Tibial artery (tissue), 4 donors: ENCODE measurements around the gene FNDC3B.

Experiments used
- DNase-seq, 2 donors: peaks; one replicate each; pipeline ENCODE4 v3.0.0-alpha.2; 2019
- H3K27ac ChIP-seq, 2 donors: fragments of 200-600 bp; sonication (generic) in 1 of 2; 1 replicate in 1 of 2; 2 replicates in 1 of 2; pipeline ENCODE4 v1.5.1; 2018 to 2019; ENCODE audit warnings: mild to moderate bottlenecking in 1 of 2
- H3K27me3 ChIP-seq, 2 donors: fragments of 200-600 bp; sonication (generic) in 1 of 2; one replicate each; pipeline versions ENCODE4 v1.5.1 to v1.6.0; 2016 to 2019
- H3K36me3 ChIP-seq, 3 donors: fragments of 200-600 bp; sonication (generic) in 2 of 3; one replicate each; pipeline ENCODE4 v1.5.1; 2016 to 2019; ENCODE audit warnings: mild to moderate bottlenecking in 2 of 3
- H3K4me1 ChIP-seq, 4 donors: fragments of 200-600 bp; sonication (generic) in 2 of 4; 1 replicate in 3 of 4; 2 replicates in 1 of 4; pipeline ENCODE4 v1.5.1; 2016 to 2019
- H3K4me3 ChIP-seq, 2 donors: fragments of 200-600 bp; sonication (generic) in 1 of 2; 1 replicate in 1 of 2; 2 replicates in 1 of 2; pipeline ENCODE4 v1.5.1; 2018 to 2019; ENCODE audit warnings: mild to moderate bottlenecking in 2 of 2
- H3K9me3 ChIP-seq, 3 donors: fragments of 200-600 bp; sonication (generic) in 1 of 3; one replicate each; pipeline ENCODE4 v1.5.1; 2016 to 2019
- intact Hi-C: fragments of 100-400 bp; cut with DNase I; formaldehyde crosslinking; loops from one replicate; pipeline ENCODE4 v1.15.0; 2023; ENCODE audit warnings: low total_unique reads
- TF ChIP-seq, protein P1 (sequence below), 2 experiments: fragments of 200-600 bp in 1 of 2; fragments of 450-650 bp in 1 of 2; IDR thresholded peaks; one replicate each; pipeline ENCODE4 v1.5.1; 2017 to 2019; ENCODE audit warnings: antibody characterized with exemption in 2 of 2, mild to moderate bottlenecking in 1 of 2, moderate library complexity in 1 of 2

Gene FNDC3B

DNA sequence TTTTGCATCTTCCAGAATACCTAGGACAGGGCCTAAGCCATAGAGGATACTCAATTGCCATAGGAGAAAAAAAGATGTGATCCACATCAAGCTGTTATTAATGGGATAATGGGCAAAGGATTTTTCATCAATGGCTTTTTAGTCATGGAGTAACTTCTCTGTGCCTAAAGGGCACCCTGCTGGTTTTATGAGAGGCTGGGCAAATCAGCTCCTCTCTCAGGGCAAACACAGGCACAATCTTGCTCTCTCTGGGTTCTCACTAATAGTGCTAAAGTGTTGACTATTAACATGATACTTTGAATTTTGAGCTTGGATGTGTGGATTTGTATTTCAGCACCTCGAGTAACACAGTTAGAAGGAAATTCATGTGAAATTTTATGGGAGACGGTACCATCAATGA is 341.3 kb downstream of the FNDC3B start:
- no peak for DNase-seq
- no peak overlapping the region for H3K27ac ChIP-seq
- no peaks in the 10 kb centered on the region for H3K9me3 ChIP-seq
- TF ChIP-seq, protein P1, sequence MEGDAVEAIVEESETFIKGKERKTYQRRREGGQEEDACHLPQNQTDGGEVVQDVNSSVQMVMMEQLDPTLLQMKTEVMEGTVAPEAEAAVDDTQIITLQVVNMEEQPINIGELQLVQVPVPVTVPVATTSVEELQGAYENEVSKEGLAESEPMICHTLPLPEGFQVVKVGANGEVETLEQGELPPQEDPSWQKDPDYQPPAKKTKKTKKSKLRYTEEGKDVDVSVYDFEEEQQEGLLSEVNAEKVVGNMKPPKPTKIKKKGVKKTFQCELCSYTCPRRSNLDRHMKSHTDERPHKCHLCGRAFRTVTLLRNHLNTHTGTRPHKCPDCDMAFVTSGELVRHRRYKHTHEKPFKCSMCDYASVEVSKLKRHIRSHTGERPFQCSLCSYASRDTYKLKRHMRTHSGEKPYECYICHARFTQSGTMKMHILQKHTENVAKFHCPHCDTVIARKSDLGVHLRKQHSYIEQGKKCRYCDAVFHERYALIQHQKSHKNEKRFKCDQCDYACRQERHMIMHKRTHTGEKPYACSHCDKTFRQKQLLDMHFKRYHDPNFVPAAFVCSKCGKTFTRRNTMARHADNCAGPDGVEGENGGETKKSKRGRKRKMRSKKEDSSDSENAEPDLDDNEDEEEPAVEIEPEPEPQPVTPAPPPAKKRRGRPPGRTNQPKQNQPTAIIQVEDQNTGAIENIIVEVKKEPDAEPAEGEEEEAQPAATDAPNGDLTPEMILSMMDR (IDR thresholded peaks at IDR 0.05) = no peak
- H3K4me1 ChIP-seq = no peaks in the 10 kb centered on the region
- H3K27me3 ChIP-seq = no peaks in the 10 kb centered on the region
- intact Hi-C loops = no loop called here
- peaks cover 39 to 47% (median 47%) of the 10 kb centered on the region in 3 donors for H3K36me3 ChIP-seq
- H3K4me3 ChIP-seq = no peak overlapping the region

DNA sequence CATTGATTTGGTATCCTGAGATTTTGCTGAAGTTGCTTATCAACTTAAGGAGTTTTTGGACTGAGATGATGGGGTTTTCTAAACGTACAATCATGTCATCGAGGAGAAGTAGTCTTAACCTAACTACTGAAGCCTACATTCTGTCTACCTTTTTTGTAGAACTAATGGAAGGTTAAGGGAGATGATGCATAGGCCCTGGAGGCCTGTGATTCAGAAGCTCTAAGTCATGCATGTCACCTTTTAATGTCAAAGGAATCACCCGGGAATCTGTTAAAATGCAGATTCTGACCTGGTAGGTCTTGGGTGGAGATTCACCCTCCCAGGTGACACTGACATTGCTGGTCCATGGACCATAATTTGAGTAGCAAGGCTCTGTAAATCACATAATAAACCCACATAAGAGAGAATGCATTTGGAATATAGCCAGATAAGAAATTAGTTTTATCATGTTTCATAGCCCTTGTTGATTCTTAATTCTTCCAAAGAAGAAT is 344.0 kb downstream of the FNDC3B start:
- Histone ChIP-seq H3K4me3 (no peak overlapping the region), H3K9me3 (no peaks in the 10 kb centered on the region), H3K27ac (no peak overlapping the region), H3K36me3 (peaks cover 32 to 43% (median 33%) of the 10 kb centered on the region in 3 donors), H3K4me1 (no peaks in the 10 kb centered on the region), H3K27me3 (no peaks in the 10 kb centered on the region)
- TF ChIP-seq, protein P1 (IDR thresholded peaks at IDR 0.05) = no peak
- intact Hi-C loops = no loop called here
- DNase-seq = no peak

DNA sequence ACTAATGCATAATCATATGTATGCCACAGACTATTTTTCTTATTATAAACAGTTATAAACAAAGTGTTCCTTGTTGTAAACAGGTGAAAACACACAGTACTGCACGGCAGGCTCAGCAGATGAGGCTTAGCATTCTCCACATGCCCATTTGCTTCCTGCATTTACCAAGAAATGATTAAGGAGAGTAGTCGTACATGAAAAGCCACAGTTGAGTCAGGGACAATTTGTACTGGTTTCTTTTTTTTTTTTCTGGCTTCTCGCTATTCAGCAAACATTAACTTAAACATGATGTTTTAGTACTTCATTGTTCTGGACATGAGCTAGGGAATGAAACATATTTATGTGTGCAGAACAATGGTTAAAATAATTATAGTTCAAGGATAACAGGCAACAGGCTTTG is 345.5 kb downstream of the FNDC3B start:
- TF ChIP-seq, protein P1 (IDR thresholded peaks at IDR 0.05) = no peak
- DNase-seq = no peak
- no peaks in the 10 kb centered on the region for H3K27me3 ChIP-seq
- no peak overlapping the region for H3K4me3 ChIP-seq
- peaks cover 0 to 5% (median 2%) of the 10 kb centered on the region in 4 donors for H3K4me1 ChIP-seq
- intact Hi-C loops = no loop called here
- H3K36me3 ChIP-seq = peaks cover 17 to 28% (median 18%) of the 10 kb centered on the region in 3 donors
- H3K27ac ChIP-seq = no peak overlapping the region
- no peaks in the 10 kb centered on the region for H3K9me3 ChIP-seq

DNA sequence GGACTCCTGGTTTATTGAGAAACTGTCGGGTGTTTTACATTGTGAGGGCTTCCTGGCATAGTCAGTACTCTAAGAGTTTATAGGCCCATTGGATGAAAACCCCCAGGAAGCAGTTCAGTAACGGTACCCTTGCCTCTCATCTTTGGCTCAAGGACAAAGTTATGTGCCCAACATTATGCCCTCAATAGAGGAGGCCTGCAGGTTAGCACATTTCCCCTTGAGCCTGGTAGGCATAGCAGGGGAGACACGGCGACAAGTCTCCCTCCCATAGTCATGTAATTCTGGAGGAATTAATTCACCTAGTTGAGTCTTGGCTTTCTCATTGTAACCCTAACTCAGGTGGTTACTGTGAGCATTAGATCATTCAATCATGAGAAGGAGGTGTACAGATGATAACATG is 348.4 kb downstream of the FNDC3B start:
- Histone ChIP-seq H3K9me3 (no peaks in the 10 kb centered on the region), H3K27me3 (no peaks in the 10 kb centered on the region), H3K4me3 (no peak overlapping the region), H3K36me3 (peaks cover 0 to 10% (median 0%) of the 10 kb centered on the region in 3 donors), H3K27ac (no peak overlapping the region), H3K4me1 (peaks cover 0 to 30% (median 15%) of the 10 kb centered on the region in 4 donors)
- intact Hi-C loops = no loop called here
- DNase-seq = no peak
- TF ChIP-seq, protein P1 (IDR thresholded peaks at IDR 0.05) = no peak

DNA sequence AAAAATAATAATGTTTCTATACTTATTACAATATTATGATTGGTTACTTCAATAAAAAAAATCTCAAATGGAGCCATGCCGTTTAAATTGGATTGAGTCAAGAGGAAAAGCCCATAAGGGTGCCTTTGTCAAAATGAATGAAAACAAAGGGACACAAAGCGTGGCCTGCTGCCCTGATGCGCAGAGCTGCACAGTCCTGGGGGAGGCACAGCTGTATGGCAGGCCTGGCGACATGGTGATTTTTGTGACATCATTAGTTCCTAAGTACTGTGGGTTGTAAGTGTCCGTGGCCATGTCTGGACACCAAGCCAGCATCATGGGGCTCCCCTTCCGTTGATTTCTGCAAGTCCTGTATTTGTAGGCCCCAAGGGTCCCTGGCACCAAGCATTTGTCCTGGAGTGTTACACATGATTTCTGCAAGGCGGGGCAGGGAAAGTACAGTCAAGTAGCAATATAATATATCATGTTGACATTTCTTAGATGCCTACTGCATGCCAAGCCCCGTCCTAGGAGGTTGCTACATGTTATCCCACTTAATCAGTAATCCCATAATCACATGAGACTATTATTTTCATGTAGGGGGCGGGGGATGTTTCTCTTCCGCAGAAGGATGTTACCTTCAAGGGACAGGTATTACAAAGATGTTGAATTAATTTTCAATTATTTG is 349.2 kb downstream of the FNDC3B start:
- Histone ChIP-seq H3K4me3 (no peak overlapping the region), H3K4me1 (peaks cover 0 to 30% (median 15%) of the 10 kb centered on the region in 4 donors), H3K27ac (no peak overlapping the region), H3K27me3 (no peaks in the 10 kb centered on the region), H3K9me3 (no peaks in the 10 kb centered on the region), H3K36me3 (peaks cover 0 to 2% (median 0%) of the 10 kb centered on the region in 3 donors)
- TF ChIP-seq, protein P1 (IDR thresholded peaks at IDR 0.05) = no peak
- DNase-seq = no peak
- intact Hi-C loops = no loop called here
